T-helper 2 cell (primary cell): Measurements from ENCODE around the gene CSF2RB.
A peak's percentile ranks its signal among the peaks of the same experiment; 100 is the strongest.

ENCODE experiments used
- DNase-seq, 5 experiments: peaks; one replicate each; pipeline versions ENCODE4 v3.0.0 to v3.0.0-alpha.2; 2012 to 2022

Gene CSF2RB

DNA sequence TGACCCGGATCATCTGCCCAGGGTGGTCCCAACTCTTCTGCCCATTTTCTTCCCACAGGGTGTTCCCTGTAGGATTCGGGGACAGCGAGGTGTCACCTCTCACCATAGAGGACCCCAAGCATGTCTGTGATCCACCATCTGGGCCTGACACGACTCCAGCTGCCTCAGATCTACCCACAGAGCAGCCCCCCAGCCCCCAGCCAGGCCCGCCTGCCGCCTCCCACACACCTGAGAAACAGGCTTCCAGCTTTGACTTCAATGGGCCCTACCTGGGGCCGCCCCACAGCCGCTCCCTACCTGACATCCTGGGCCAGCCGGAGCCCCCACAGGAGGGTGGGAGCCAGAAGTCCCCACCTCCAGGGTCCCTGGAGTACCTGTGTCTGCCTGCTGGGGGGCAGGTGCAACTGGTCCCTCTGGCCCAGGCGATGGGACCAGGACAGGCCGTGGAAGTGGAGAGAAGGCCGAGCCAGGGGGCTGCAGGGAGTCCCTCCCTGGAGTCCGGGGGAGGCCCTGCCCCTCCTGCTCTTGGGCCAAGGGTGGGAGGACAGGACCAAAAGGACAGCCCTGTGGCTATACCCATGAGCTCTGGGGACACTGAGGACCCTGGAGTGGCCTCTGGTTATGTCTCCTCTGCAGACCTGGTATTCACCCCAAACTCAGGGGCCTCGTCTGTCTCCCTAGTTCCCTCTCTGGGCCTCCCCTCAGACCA is 24.0 kb downstream of the CSF2RB start:
- no peak for DNase-seq

DNA sequence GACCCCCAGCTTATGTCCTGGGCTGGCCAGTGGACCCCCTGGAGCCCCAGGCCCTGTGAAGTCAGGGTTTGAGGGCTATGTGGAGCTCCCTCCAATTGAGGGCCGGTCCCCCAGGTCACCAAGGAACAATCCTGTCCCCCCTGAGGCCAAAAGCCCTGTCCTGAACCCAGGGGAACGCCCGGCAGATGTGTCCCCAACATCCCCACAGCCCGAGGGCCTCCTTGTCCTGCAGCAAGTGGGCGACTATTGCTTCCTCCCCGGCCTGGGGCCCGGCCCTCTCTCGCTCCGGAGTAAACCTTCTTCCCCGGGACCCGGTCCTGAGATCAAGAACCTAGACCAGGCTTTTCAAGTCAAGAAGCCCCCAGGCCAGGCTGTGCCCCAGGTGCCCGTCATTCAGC is 24.6 kb downstream of the CSF2RB start:
- DNase-seq: no peak

DNA sequence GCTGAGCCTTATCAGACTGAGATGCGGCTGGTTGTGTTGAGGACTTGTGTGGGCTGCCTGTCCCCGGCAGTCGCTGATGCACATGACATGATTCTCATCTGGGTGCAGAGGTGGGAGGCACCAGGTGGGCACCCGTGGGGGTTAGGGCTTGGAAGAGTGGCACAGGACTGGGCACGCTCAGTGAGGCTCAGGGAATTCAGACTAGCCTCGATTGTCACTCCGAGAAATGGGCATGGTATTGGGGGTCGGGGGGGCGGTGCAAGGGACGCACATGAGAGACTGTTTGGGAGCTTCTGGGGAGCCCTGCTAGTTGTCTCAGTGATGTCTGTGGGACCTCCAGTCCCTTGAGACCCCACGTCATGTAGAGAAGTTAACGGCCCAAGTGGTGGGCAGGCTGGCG is 25.5 kb downstream of the CSF2RB start:
- no peak for DNase-seq

DNA sequence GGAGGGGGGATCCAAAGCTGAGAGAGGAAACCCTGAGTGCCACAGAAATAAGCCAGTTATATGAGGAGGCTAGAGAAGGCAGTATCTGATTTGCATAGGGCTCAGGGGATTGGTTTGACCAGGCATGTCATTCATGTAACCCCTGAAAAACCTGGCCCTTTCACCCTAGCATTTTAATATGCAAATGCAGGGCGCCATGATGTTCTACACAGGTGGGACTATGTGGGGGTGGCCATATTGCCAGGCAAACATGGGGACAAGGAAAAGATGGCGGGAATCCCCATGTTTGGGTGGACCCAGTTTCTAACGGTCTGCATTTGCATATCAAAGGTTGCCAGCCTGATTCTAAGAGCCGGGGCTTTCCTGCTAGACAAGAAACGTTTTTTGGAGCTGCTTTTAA is 27.2 kb downstream of the CSF2RB start:
- no peak for DNase-seq

DNA sequence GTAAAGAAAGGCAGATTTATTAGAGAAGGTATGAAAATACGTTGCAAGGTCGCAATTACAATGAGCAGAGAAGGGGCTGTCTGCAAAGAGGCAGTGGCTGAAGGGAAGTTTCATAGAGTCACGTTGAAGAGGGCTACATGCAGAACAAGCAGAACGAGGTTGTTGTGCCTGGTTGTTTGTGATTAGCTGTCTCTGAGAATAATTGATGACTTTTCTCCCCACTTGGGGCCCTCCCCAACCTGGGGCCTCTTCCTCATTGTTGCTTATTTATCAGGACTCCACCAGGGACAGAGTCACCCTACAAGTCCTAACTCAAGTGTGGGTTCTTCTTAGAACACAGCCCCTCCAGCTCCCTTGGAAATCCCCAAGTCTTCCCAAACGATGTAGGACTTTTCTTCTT is 29.1 kb downstream of the CSF2RB start:
- DNase-seq: no peak

DNA sequence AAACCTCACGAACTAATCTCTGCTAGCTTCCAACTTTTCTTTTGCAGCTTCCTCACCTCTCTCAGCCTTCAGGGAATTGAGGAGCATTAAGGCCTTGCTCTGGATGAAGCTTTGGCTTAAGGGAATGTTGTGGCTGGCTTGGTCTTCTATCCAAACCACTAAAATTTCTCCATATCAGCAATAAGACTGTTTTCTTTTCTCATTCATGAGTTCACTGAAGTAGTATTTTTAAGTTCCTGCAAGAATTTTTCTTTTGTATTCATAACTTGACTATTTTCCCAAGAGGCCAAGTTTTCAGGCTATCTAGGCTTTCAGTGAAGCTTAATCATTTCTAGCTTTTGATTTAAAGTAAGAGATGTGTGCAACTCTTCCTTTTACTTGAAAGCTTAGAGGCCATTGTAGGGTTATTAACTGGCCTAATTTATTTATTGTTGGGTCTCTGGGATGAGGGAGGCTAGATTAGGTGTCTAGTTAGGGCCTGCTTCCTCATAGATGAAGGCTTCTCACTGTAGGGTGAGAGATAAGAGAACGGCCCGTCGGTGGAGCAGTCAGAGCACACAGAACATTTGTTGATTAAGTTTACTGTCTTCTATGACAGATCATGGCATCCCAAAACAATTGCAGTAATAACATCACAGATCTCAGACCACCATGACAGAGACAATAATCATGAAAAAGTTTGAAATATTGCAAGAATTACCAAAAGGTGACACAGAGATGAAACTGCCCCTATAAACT is 33.2 kb downstream of the CSF2RB start:
- peak in 1 of 5 experiments; percentile 21 for DNase-seq

DNA sequence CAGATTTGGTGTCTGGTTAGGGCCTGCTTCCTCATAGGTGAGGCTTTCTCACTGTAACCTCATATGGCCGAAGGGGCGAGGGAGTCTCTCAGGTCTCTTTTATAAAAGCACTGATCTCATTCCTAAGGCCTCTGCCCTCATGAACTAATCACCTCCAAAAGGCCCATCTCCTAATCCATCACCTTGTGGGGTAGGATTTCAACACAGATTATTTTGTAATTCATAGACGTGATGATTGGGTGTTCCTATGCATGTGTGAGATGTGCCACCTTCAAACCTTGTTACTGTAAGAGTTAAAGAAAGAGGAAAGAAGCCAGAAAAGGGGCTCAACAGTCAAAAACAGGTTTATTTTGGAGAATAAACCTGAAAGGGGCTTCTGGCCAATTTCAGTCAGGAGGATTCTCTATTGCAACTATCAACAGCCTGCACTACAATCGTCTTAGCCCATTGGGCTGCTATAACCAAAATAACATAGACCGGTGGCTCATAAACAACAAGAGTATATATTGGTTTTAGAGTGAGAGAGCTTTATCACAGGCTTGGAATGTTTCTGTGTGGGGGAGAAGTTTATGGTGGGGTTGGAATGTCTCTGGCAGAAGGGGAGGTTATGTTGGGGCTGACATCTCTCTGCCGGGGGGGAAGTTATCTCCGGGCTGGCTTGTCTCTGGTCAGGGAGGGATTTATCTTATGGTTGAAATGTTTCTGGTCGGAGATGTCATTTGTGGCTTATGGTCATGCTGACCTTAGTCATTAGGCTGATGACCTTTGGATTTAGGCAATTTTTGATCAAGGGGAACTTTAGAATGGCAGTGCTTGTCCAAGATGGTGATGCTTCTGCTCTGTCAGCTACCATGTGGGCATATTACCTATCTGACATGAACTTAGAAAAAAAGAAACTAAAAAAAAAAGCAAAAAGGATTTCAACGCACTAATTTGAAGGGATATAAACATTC is 35.1 kb downstream of the CSF2RB start:
- no peak for DNase-seq

DNA sequence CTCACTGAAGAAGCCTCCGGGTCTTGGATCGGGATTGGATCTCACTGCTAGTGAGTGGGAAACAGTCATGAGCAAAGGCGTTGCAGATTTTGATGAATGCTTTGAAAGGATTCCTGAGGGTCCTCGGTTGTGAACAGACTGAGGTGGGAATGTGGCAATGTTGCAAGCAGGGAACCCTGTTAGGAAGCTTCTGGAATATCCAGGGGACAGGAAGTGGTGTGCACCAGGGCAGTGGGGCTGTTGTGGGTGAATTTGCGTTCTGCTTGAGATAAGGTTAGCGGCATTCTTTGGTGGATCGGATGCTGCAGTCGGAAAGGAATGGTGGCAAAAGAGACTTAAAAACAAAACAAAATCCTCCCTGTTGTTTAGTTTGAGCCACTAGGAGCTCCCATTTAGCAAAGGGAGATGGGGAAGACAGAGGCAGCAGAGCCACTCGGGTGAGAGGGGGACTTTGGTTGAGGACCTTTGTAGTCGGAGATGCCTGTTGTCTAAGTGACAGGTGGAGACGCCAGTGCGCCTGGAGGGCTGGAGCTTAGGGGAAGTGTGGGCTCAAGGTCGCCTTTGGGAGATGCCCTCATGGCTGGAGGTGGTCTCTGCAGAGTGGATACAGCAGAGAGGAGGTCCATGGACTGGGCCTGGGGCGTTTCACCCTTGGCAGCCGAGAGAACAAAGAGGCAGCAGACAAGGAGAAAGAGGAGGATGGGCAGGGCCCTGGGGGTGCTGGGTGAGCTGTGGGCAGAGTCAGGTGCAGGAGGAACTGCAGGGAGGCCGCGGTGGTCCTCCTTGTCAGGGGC is 37.6 kb downstream of the CSF2RB start:
- DNase-seq: no peak

DNA sequence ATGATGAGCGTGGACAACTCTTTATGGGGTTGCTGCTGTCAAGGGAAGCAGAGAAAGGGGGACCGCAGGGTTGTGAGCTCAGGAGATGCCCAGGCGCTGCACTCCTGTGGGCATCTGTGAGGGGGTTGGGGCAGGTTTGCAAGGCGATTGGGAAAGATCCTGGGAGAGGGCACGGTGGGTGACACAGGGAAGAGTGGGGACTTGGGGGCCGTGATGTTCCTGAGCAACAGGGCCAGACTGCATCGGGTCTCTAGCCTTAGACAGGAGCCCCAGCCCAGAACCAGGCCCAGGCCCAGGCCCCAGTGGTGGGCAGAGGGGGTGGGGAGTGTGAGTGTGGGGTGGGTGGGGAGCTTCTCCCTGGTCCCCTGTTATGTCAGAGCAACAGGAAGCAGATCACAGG is 38.3 kb downstream of the CSF2RB start:
- no peak for DNase-seq

DNA sequence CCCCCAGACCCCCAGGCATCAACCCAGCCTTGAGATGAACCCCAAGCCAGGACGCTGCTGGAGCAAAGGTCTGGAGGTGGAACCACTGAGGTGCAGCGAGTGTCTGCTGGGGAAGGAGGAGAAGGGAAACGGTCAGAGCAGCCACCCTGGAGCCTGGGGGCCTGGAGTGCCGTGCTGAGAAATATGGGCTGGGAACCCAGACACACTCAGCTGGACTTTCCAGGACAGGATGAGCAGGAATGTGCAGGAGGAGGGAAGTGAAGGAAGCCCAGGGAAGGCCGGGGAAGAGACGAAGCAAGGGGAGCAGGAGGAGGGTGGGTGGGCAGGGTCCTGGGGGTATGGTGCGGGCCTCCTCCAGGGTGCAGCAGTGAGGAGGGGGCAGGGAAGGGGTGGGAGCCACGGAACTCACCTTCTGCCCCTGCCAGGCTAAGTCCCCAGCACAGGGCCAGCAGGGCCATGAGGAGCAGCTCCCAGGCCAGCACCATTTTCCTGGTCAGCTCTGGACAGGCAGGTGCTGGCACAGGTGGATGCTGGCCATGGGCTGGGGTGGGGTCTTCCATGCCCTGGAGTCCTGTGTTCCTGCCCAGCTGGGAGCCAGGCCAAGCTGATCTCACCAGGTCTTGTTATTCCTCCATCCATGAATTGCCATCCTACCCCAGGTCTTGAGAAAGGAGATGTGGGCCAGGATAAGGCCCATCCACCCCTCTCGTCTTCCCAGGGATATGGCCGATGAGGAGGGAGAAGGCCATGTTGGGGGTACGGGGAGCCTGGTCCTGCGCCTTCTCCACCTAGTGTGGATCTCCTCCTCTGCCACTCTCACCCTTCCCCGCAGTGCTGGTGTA is 40.0 kb downstream of the CSF2RB start:
- no peak for DNase-seq

DNA sequence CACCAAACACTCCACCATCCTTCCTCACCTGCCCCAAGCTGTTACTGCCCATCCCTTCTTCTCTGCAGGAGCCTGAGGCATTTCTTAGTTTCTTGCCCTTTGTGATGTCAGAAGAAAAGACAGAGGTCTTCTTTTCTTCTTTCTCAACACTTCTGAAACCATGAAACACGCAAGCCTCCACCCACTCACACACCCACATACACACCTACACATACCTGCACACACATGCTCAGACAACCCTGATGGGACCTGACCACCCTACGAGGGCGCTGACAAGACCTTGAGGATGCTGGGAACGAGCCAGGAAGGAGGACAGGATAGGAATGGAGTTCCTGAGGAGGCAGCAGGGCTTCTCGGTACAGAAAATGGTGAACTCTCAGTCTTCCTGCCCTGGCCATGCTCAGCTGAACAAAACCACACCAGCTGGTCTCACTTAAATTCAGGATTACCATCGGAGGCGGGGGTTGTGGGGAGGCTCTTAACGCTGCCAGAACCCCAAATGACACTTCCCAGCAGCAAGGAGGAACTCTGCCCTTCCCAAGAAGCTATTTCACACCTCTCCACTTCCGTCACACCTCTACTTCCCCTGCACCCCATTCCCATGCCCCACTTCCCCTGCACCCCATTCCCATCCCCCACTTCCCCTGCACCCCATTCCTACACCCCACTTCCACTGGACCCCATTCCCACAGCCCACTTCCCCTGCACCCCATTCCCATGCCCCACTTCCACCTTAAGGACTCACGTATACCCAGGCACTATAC is 41.0 kb downstream of the CSF2RB start:
- DNase-seq: no peak

DNA sequence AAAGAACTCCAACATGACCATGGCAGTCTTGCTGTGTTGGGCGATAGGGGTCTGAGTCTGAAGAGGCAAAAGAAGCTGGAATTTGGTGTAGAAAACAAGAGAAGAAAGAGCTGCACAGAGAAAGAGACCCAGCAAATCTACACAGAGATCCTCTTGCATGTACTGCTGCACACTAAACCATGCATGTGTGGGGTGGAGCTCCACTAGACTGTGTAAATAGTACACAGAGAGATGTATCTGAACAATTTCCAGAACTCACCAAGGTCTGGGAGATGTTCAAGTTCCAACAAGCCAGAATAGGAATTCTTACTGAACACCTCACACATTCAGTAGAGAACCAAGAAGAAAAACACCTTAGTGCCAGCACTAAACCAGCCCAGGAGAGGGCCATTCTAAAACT is 42.3 kb downstream of the CSF2RB start:
- DNase-seq: no peak

DNA sequence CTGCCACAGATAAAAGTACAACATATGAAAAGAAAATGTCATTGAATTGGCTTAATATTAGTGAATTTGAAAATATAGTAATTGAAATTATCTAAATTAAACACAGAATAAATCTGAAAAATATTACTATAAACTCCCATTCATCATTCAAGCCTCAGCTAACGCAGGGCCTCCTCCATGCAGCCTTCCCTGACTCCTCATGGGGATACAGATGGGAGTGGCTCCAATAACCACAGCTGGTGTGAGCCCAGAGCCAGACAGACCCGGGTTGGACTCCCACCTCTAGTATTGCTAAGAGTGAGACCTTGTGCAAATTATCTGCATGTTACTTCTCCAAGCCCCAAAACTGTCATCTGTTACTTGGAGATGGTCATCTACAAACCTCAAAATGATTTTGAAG is 44.9 kb downstream of the CSF2RB start:
- no peak for DNase-seq

DNA sequence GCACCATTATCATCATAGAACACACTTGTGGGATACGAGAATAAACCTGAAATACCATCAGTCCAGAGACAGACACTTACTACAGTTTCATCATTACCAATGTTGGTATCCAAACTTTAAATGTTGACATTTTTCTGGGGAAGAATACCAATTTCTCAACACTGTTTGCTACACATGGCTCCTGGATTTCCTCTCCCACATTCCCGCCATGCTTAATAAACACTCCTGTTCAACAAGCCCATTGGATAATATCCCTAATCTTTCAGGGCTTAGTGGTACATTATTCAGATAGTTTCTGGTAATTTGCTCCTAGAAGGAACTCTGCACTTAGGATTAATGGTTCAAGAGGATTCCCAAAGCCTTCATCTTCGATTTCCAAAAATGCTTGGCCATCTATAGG is 48.2 kb downstream of the CSF2RB start:
- no peak for DNase-seq

DNA sequence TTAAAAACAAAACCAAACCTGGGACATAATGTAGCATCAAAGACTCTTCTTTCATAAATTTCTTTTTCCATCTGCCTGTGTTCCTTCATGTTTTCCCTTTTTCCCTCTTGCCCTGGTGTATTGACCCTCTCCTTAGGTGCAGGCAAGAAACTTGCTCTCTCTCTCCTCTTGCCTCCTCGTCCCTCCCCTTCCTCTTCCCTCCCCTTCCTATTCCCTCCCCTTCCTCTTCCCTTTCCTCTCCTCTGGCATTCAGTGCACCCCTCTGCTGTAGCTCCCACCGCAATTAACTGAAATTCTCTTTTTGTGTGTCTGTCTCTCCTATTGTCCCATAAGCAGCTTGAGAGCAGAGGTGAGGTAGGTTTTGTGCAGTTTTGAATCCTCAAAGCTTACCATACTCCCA is 49.9 kb downstream of the CSF2RB start:
- DNase-seq: no peak

DNA sequence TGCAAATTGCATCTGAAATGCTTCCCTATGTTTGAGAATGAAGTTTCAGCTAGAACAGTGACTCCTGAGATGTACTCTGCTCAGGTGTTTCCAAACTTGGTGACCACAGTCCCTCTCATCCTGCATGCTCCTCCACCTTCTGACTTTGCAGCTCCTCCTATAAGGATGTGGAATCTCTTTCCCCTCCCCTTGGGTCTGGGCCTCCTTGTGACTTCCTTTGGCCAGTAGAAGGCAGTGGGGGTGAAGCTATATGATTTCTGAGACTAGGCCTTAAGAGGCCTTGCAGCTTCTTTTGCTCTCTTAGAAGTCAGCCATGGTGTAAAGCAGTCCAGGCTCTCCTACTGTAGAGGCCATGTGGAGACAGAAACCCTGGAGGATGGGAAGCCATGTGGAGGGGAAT is 50.7 kb downstream of the CSF2RB start:
- DNase-seq: no peak

DNA sequence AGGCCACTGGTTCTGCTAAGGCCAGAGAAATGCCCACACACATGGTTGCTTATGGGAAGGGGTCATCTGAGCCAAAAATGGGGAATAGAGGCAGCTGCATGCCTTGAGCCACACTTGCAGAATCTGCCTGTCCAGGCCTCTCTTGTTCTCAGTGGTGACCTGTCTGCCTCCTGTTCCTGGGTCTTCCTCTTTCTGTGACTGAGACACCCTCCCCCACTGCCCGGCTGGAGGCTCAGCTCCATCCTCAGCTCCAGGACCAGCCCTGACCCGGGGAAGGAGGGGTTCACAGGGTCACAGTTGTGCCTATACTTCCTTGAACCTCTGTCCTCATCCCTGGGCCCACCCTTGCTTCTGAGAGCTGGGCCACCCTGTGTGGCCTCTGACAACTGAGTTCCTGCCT is 52.3 kb downstream of the CSF2RB start:
- no peak for DNase-seq

DNA sequence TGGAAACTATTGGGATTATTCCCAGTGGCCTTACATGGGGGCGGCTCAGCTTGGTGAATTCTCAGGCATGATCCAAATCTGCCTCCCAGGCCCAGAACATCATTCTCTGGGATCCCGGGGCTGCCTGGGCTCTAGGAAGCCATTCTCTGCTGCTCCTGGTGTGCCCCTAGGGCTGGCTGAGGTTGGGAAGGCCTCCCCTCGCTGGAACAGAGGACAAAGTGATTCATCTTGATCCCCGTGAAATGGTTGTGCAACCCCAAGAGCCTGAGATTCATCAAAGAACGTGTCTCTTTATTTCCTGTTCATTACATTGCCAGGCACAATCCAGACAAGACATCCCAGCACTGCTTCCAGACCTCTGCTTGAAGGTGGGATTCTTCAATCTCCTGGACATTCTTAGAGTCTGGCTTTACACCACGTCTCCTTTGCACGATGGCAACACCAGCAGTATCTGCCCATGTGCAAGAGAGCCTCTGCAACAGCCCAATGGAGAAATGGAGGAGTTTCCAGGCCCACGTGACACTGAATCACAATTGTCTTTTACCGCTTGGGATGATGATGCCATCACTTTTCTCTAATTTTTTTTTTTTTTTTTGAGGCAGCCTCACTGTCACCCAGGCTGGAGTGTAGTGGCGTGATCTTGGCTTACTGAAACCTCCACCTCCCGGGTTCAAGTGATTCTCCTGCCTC is 53.6 kb downstream of the CSF2RB start:
- no peak for DNase-seq

DNA sequence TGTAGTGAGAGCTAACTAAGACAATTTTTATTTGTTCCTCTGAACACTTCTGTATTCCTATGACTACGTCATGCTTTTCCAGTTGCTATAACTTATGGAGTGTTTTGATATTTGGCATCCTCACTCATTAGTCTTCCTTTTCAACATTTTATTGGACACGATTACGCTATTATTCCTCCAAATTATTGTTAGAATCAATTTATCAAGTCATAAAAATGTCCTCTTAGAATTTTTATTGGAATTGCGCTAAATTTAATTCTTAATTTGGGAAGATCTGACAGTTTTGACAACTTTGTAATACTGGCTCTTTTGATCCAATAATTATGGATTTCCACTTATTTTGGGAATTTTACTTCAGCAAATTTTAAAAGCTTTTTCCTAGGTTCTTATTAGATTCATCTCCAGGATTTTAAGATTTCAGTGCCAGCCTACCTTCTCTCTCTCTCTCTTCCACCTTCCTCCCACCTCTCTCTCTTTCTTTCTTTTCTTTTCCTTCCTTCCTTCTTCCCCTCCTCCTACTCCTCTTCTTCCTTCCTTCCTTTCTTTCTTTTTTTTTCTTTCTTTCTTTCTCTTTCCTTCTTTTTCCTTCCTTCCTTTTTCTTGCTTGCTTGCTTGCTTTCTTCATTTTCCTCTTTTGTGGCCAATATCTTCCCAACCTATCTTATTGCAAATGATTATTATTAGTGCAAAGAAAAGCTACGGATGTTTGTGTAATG is 55.0 kb downstream of the CSF2RB start:
- no peak for DNase-seq
